ENCODE results near the gene KLHL33.

The KLHL33 gene

DNA sequence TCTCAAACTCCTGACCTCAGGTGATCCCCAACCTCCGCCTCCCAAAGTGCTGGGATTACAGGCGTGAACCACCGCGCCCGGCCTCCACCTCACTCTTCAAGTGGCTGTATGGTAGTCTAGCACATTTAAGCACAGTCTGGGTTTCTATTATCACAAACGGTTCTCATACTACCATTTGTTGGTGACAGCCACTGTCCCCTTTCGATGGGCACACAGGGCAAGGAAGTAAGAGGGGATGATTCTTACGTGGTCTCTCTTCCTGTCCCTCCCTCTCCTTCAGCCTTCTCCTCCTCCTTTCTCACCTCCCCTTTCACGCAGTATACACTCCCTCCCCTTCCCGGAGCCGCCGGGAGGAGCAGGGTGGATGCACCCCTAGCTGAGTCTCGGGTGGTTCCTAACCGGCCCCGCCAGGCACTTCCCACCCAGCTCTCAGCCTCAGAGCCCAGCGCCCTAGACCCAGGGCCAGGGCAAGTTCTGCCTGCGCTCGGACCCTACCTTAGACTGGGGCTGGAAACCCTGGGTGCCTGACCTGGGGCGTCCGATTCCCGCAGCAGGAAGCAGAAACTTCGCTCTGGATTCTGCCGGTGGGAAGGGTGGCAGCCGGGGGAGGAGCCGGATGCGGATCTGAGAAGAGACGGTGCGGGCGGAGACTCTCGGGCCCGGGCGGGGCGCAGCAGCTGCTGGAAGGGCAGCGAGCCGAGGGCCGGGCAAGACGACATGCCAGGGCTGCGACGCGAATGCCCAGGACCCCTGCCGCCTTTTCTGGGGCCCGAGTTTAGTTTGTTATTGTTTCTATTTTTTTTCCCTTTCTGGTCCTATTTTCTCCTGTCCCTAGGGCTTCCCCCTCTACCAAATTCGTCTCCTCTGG, 22.9 kb downstream of the KLHL33 start, which contains the start of gene TEP1:
TSS of gene TEP1 (minus strand) at position 626 of the 868 bp plus-strand sequence. CDS start 5,062 bp downstream, outside the sequence.
- peak; percentile 92 for DNase-seq

DNA sequence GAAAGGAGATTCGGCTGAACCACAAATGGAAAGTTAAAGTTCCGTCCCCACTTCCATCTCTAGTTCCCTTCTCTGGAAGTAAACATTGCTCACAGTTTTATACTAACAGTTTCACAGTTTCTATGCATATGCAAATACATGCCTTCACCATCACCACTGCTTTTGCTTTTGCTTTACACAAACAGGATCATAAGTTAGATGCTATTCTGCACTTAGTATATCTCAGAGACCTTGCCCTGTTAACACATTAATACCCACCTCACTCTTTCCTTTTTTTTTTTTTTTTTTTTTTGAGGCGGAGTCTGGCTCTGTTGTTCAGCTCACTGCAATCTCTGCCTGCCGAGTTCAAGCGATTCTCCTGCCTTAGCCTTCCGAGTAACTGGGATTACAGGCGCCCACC, 23.6 kb downstream of the KLHL33 start:
- peak; percentile 85 for DNase-seq

DNA sequence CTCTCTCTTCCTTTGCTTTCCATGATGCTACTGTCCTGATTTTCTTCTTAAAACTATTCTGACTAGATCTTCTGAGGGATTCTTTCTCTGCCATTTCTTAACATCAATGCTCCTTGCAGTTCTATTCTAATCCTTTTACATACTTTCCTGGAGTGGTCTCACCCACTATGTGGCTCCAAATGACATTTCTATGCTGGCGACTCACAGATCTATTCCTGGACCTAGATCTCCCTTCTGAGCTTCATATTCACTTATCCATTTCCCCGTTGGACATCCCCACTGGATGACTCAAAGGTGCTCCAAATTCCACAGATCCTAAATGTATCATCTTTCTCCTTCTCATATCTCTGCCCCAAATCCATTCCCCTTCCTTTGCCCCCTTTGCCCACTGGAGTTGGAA, 26.7 kb downstream of the KLHL33 start:
- peak; percentile 55 for DNase-seq

DNA sequence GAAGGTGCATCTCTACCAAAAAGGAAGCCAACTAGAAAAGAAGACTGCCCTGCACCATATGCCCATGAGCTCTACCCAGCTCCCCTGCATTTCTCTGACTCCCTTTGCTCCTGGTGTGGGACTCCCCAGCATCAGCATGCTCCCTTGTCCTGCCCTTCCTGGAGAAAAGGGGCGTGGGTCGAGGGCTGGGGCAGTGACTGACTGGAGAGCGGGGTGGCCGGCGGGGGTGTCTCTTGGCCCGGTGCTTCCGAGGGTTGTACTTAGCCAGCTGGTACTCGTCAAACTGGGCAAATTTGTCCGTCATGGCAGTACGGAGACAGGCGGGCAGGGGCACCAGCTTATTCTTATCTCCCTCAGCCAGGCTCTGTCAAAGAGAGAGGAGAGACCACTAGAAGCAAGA, 32.4 kb downstream of the KLHL33 start:
- DNase-seq: no peak

DNA sequence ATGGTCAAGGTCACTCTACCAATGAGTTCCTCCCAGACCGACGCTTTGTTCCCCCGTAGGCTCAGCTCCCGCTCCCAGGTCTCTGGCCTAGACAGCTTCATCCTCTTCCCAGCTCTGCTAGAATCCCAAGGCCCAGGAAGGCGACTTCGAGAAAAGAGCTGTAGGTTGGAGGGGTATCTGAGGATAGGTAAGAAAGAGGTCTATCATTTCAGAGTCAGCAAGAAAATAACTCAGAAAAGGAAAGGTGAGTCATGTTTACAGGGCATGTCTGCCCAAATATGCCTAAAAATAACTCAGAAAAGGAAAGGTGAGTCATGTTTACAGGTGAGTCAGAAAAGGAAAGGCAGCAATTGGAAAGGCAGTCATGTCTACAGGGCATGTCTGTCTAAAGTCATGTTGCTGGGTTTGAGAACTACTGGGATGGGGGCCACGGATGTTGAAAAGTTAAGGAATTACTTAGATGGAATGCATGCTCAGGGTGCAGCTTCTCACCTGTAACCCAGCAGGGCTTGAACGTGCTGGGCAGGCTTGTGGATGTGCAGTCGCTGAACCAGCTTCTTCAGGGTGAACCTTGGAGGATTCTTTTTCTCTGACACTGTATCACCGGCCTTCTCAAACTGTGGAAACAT, 34.9 kb downstream of the KLHL33 start:
- no peak for DNase-seq

DNA sequence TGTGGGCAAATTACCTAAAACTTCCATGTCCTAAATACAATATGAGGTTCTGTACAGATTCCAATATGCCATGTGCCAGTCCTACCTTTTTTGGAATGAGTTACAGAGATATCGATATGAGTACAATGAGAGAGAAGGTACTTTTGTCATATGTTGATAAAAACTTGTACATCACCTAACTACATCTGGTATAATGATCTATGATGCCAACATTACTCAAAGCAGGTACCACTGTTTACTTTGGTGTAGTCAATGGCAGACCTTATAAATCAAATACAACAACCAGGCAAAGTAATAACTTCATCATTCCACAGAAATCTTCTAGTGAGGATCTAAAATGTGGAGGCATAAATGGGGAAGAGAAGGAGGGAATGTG, 35.4 kb downstream of the KLHL33 start:
- no peak for DNase-seq

DNA sequence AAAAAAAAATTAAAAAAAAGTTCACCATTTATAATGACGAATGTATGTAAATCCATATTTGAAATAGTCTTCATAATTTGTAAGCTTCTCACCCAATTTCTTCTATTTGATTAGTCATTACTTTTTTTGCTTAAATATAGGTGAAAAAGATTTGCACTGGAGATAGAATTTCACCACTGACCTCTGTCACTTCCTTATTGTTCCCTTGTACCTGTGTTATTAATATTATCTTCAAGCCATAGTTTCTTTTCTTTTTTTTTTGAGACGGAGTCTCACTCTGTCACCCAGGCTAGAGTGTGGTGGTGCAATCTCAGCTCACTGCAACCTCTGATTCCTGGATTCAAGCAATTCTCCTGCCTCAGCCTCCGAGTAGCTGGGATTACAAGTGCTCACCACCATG, 38.5 kb downstream of the KLHL33 start:
- DNase-seq: no peak

DNA sequence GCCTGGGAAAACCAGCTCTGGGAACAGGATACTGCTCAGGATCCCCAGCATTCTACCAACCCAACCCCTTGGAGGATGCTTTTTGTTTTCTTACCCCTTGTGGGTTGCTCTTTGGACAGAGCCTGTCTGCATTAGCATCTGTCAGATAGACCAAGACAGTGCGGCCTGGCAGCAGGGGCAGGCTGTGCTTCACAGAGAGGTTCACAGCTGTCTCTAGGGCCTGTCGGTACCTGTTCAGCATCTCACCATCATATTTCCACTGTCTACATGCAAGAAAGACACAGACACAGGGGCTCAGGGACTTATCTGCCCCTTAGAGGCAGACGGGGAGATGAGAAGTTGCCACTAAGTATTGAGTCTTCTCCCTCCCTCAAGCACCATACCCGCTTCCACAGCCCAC, 44.5 kb downstream of the KLHL33 start:
- no peak for DNase-seq

DNA sequence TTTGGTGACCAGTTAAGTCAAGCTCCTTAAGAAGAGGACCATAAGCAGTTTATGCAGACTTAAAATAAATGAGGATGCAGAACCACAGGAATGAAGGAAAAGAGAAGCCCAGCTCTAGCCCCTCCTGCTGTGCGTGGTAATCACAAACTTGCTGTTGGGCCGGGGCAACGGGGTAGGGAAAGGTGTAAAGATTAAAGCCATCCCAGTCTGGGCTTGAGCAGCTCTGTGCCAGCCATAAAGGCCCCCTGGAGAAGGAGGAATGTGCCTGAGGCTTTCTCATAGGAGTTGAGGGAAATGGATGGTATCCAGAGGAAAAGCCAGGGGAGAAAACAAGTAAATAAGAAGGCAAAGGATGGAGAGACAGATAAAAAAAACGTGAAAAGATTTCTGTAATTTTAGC, 47.8 kb downstream of the KLHL33 start:
- no peak for DNase-seq

DNA sequence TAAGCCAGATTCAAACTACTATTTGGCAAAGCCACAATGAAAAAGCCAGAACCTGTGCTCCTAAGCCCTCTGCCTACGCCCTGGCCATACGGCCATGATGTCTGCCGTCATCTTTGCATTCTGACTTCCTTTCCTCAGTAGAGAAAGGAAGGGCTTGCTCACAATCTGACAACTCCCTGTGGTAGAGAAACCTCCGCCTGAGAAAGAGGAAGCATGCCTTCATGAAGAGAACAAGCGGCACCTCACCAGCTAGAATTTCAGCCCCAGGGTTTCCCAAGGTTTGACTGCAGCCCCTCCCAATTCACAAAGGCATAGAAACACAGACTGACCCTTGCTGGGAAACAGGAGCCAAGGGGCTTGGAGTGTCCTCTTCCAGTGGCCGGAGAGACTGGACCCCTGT, 48.4 kb downstream of the KLHL33 start:
- peak; percentile 85 for DNase-seq

DNA sequence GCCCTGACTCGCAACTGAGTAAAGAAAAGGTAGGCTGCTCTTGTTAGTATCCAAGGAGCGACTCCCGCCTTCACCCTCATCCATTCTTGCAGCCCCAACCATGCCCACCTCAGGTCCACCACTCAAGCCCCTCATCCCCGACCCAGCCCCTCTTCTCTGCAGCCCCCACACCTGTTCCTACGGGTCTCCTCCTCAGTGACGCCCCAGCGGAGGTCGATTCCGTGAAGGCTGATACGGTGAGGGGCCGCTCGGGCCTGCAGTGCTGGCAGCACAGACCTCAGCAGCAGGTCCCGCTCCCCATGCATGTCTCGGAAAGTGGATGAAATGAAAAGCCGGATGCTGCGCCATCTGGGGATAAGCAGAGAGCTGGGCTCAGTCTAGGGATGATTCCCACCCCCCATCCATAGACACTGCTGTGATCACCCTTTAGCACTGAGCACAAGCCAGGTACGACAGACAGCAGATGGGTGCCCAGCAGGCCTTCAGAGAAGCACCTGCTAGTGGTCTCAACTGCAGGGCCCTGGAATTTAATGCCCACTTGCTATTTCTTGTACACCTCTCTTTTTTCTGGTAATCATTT, 49.6 kb downstream of the KLHL33 start:
- no peak for DNase-seq

DNA sequence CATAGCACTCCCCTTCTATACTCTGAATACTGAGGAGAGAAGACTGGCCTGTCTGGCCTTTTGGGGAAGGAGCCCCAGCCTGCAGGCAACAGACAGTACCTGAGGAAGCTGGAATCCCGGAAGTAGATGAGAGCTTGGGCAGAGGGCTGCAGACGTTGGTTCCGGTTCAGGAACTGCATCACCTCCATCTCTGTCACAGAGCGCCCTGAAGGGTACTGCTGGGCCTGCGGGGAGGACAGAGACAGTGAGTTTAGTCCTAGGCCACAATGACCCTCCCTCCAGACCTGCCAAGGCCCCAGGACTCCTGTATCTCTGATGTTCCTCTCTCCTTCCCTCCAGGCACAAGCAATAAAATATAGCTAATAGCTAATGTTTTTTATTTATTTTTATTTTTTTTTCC, 51.1 kb downstream of the KLHL33 start:
- no peak for DNase-seq

DNA sequence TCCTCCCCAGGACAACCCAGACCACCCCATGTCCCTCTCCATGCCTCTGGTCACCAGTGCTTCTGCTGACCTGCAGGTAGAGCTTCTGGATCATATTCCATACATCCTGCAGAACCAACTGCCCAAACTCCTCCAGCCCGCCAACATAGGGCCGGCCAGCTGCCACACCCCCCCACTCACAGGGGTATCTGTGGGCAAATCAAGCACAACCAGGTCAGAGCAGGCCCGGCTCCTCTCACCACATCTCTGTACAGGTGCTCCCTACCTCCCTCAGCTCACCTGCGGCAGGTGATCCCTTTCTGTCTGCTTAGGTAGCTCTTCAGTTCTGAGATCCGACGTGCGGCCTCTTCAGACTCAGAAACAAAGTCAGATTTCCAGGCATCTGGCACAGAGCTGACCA, 51.6 kb downstream of the KLHL33 start:
- no peak for DNase-seq

DNA sequence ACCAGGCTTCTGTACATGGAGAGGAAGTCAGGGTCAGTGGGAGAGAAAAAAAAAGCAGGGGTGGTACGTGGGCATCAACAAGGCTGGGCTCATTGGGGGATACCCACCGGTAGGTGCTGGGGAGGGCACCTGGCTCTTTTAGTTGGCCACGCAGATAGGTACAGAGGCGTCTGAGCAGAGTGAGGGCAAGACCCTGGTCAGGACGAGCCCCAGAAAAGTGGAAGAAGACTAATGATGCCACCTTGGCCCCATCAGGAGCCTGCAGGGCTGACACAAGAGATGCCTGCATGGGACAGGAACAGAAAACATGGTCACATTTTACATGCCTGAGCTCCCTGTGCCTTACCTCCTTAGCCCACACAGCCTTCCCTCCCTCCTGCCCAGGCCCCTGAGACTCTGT, 52.3 kb downstream of the KLHL33 start:
- DNase-seq: no peak

DNA sequence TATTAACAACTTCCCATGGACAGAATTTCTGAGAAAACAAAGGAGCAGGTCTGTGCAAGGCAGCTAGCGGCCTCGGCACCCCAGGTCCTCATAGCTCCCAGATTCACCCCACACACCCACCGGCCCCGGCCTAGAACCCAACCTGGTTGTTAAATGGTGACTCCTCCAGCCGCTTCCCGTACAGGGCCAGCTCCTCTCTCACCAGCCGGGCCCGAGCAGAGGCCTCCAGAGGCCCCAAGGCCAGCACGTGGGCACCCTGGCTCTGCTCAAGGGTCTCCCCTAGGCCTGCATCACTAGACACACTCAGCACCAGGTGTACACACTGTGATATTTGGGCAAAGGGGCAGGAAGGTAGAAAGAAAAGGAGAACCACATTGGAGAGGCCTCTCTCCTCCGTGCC, 52.9 kb downstream of the KLHL33 start:
- DNase-seq: no peak

DNA sequence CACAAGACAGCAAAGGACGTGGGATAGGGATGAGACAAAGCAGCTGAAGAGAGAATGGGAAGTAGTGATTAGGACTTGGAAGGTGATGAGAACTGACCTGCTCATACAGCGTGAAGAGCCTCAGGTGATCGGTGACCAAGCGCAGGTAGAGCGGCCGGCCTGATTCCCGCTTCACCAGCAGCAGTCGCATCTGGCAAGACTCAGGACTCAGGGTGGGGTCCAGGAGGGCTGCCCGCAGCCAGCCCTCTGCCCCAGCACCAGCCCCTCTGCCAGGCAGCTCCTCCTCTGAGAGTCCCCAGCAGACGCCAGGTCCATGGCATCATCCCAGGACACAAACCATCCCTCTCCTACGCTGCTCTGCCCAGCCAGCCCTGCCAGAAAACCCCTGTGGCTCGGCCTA, 53.4 kb downstream of the KLHL33 start:
- DNase-seq: no peak

DNA sequence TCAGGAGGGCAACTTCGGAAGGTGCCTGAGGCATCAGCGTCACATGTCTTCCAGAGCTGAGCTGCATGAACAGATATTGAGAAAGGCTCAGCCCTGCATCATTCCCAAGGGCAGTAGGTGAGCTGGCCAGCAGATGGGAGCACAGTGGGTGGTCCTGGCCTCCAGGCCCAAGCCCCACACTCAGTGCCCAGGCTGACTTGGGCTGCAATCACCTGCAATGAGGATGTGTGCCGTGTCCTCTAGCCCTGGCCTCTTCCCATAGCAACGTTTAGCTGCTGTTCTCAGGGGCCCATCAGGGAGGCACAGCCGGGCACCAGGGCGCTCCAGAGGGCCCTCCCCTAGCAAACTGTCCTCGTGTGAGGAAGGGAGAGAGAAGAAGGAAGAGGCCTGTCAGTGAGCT, 54.6 kb downstream of the KLHL33 start:
- no peak for DNase-seq

DNA sequence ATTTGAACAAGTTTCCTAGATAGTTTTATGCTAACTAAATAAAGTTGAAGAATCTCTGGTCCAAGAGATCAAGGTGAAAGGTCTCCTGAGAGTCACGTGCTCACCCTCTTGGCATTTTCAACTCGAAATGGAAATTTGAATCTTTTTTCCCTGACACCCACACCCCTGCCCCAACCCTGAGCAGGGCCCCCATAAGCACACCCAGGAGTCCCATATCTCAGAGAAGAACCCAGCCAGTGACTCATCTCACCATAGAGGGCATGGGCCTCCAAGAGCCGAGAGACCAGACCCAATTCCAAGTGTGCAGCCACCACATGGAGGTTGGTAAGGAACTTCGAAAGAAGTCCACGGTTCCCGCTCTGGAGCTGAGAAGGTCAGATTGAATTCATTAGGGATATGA, 55.3 kb downstream of the KLHL33 start:
- DNase-seq: no peak

DNA sequence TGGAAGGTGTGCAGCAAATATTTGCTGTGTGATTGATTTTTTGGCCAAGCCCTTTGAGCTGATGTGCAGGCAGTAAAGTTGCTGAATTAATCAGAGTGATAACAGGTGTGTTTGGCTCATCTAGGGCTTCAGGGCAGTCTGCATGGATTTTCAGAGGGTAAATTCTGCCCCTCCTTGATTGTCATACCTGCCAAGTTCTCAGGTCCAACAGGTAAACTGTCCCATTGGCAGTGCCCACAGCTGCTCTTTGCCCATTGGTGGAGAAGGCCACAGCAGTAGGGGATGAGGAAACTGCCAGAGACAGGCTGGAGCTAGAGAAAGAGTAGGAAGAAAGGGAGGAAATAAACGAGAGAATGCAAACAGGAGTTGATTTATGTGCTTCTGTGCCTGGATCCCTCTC, 56.2 kb downstream of the KLHL33 start:
- no peak for DNase-seq

DNA sequence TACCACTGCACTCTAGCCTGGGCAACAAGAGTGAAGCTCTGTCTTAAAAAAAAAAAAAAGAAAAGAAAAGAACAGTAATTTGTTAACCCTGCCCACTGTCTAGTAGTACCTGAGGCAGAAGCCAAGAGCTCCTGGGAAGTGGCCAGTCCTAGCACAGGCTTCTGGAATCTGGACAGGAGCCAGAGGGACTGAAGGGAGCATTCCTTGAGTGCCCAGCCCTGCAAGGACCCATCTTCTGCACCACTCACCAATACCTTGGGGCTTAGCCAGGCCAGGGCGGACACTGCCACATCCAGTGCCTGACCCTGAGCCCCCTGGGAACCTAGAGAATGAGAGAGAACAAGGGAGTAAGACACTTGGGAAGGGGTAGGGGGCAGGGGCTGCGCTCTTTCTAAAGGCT, 58.8 kb downstream of the KLHL33 start:
- no peak for DNase-seq

DNA sequence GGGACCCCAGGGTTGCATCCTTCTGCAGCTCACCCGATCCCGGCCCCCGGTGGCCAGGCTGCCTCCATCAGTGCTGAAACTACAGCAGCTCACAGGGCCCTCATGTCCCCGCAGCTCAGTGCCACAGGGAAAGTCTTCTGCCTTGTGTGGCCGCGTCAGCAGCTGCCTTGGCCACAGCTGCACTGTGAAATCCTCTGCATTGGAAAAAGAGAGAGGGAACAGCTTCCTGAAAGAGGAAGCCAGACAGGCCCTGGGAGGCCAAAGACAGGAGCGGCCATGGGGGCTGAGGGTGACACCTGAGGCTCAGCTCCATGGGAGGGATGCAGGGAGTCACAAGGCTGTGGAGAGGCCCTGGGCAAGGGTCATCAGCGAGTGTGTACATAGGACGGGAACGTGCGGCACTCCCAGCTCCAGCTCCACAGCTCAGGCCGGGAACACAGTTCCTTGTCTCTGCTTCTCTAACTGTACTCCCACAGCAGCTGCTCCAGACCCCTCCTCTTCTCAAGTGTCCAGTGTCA, 59.8 kb downstream of the KLHL33 start:
- DNase-seq: no peak
